Measurements from ENCODE around the gene ARHGEF39.
"Not testable (repeated sequence)": the region's sequence is repeated elsewhere in the genome, so short reads cannot be mapped to it uniquely, and the experiment has no call there.

ARHGEF39 gene

DNA sequence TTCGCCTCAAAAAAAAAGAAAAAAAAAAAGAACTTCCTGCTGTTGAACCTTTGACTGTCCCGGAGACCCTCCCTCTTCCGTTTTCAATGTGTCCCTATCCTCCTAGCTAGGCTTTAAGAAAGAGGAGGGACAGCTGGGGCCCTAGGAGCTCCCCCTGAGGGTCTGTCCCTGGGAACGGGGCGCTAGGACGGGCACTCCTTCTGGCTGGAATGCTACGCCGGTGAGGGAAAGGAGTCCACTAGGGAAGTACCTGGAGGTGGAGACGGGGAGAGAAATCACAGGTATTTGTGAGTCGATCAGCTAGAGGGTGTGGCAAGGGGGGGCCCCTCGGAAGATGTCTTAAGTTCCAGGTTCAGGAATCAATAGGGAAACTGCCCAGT, 18.9 kb downstream of the ARHGEF39 start:
- H3K4me3 ChIP-seq (replicated peaks; ENCODE audit: low read depth, low read length): peak overlapping the region; percentile 54
- DNase-seq (ENCODE audit: extremely low read depth, low read depth): no peak
- TF ChIP-seq, protein P1, sequence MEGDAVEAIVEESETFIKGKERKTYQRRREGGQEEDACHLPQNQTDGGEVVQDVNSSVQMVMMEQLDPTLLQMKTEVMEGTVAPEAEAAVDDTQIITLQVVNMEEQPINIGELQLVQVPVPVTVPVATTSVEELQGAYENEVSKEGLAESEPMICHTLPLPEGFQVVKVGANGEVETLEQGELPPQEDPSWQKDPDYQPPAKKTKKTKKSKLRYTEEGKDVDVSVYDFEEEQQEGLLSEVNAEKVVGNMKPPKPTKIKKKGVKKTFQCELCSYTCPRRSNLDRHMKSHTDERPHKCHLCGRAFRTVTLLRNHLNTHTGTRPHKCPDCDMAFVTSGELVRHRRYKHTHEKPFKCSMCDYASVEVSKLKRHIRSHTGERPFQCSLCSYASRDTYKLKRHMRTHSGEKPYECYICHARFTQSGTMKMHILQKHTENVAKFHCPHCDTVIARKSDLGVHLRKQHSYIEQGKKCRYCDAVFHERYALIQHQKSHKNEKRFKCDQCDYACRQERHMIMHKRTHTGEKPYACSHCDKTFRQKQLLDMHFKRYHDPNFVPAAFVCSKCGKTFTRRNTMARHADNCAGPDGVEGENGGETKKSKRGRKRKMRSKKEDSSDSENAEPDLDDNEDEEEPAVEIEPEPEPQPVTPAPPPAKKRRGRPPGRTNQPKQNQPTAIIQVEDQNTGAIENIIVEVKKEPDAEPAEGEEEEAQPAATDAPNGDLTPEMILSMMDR (IDR thresholded peaks at IDR 0.05; ENCODE audit: low read depth, low read length, missing control alignments): no peak

DNA sequence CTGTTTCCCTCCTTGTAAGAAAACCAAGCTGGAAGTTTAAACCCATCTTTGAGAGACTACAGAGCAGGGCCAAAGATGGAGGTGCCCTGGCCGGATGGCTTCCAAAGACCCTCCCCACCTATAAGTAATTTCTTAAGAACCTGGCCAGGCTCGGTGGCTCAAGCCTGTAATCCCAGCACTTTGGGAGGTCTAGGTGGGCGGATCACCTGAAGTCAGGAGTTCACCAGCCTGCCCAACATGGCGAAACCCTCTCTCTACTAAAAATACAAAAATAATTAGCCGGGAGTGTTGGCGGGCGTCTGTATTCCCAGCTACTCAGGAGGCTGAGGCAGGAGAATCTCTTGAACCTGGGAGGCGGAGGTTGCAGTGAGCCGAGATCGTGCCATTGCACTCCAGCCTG, 19.3 kb downstream of the ARHGEF39 start:
- peak overlapping the region; percentile 54 for H3K4me3 ChIP-seq (replicated peaks; ENCODE audit: low read depth, low read length)
- not testable (repeated sequence) for DNase-seq (ENCODE audit: extremely low read depth, low read depth)

DNA sequence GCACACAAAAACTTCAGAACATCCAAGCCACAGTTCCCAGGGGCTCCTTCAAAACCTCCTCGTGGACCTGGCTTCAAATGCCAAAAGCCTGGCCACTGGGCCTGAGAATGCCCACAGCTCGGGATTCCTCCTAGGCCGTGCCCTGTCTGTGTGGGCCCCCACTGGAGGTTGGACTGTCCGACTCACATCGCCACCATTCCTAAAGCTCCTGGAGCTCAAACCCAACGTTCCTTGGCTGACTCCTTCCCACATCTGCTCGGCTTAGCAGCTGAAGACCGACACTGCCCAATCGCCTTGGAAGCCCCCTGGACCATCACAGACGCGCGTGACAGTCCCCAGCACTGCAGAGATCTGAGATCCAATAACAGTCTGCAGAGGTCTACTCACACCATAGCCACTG, 21.9 kb downstream of the ARHGEF39 start:
- DNase-seq (ENCODE audit: extremely low read depth, low read depth): no peak
- TF ChIP-seq, protein P1 (IDR thresholded peaks at IDR 0.05; ENCODE audit: low read depth, low read length, missing control alignments): no peak
- H3K4me3 ChIP-seq (replicated peaks; ENCODE audit: low read depth, low read length): no peak overlapping the region

DNA sequence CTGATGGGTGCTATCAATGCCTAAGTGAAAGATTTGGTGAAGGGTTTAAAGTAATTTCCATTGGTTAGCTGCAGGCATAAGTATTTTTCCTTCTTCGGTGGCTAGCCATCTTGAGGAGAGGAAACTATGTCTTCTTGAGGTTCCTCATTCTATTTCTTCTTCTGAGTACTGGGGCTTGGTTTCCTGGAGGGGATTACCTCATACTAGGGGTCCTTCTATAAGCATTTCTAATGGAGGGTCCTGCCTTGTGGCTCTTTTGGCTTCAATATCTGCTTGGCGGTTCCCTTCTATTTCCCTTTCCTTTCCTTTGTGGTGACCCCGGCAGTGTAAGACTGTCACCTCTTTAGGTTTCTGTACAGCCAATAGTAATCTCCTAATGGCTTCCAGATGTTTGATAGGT, 23.5 kb downstream of the ARHGEF39 start:
- DNase-seq (ENCODE audit: extremely low read depth, low read depth); H3K4me3 ChIP-seq (replicated peaks; ENCODE audit: low read depth, low read length): not testable (repeated sequence)

DNA sequence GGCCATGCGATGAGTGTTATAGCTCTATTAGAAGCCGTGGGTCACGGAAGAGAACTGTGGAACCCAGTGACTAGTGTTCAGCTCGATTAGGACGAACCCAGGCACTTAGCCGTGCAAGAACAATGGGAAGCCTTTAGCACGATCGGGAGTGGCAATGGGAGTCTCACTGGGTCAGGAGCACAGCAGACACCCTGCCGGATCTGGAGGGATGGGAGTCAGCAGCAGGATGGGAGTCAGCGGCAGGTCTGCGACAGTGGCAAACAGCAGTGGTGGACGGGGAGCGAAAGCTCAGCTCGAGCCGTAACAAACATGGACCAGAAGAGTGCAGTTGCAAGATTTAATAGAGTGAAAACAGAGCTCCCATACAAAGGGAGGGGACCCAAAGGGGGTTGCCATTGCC, 24.6 kb downstream of the ARHGEF39 start:
- DNase-seq (ENCODE audit: extremely low read depth, low read depth); H3K4me3 ChIP-seq (replicated peaks; ENCODE audit: low read depth, low read length): not testable (repeated sequence)

DNA sequence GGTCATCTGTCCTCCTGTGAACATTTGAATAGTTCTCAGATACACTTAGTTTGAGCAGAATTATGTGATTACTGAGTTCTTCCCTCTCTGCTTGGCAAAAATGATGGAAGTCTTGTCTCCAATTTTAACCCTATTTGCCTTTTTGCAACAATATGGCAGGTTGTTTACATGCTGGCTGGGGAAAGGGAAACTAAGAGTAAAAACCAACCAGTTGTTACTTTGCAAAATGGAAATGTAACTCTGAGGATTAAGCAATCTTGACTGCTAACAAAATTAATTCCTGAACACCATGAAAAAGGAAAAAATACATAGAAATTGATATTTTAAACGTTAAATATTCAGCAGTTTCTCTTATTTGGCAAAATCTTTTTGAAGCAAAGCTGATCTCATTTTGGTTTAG, 25.4 kb downstream of the ARHGEF39 start:
- DNase-seq (ENCODE audit: extremely low read depth, low read depth): no peak
- H3K4me3 ChIP-seq (replicated peaks; ENCODE audit: low read depth, low read length): no peak overlapping the region
- TF ChIP-seq, protein P1 (IDR thresholded peaks at IDR 0.05; ENCODE audit: low read depth, low read length, missing control alignments): no peak

DNA sequence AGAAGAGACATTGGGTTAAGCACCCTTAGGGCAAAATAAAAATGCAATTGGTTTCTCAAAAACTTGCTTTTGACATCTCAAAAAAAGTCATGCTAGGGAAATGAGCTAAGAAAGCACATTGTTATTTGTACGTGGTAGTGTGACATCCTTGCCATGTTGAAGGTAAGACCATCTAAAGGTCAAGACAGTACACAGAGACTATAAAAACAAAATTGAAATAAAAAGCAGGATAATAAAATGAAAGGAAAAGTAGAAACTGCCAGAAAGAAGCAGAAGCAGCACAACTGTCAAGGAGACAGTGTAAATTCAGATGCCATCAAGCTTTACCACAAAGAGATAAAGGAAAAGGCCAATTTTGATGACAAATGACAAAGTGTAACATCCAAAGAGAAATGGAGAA, 25.8 kb downstream of the ARHGEF39 start:
- DNase-seq (ENCODE audit: extremely low read depth, low read depth); H3K4me3 ChIP-seq (replicated peaks; ENCODE audit: low read depth, low read length): not testable (repeated sequence)

DNA sequence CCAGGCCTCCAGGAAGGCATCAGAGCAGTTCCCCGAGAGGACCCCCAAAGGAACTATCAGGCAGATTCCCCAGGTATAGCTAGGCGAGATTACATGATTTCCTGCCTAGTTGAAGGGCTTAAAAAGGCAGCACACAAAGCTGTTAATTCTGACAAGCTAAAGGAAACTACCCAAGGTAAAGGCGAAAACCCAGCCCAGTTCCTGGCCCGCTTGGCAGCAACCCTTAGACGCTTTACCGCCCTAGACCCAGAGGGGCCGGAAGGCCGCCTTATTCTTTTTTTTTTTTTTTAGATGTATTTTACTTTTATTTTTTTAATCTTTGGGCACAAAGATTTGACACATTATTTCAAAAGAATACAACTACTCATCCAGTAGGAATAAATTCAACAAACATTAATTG, 26.2 kb downstream of the ARHGEF39 start:
- not testable (repeated sequence) for DNase-seq (ENCODE audit: extremely low read depth, low read depth); H3K4me3 ChIP-seq (replicated peaks; ENCODE audit: low read depth, low read length)

DNA sequence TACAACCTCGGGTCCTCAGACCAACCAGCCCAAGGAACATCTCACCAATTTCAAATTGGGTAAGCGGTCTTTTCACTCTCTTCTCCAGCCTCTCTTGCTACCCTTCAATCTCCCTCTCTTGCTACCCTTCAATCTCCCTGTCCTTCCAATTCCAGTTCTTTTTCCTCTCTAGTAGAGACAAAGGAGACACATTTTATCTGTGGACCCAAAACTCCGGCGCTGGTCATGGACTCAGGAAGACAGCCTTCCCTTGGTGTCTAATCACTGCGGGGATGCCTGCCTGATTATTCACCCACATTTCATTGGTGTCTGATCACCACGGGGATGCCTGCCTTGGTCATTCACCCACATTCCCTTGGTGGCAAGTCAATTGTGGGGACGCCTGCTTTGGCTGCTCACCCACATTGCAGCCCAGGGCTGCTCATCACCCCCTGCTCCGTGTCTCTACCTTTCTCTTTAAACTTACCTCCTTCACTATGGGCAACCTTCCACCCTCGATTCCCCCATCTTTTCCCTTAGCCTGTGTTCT, 27.5 kb downstream of the ARHGEF39 start:
- not testable (repeated sequence) for DNase-seq (ENCODE audit: extremely low read depth, low read depth); H3K4me3 ChIP-seq (replicated peaks; ENCODE audit: low read depth, low read length)

DNA sequence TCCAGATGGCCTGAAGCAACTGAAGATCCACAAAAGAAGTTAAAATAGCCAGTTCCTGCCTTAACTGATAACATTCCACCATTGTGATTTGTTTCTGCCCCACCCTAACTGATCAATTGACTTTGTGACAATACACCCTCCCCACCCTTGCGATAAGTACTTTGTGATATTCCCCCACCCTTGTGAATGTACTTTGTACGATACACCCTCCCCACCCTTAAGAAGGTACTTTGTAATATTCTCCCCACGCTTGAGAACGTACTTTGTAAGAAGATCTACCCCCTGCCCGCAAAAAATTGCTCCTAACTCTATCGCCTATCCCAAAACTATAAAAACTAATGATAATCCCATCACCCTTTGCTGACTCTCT, 28.1 kb downstream of the ARHGEF39 start:
- H3K4me3 ChIP-seq (replicated peaks; ENCODE audit: low read depth, low read length); DNase-seq (ENCODE audit: extremely low read depth, low read depth): not testable (repeated sequence)

DNA sequence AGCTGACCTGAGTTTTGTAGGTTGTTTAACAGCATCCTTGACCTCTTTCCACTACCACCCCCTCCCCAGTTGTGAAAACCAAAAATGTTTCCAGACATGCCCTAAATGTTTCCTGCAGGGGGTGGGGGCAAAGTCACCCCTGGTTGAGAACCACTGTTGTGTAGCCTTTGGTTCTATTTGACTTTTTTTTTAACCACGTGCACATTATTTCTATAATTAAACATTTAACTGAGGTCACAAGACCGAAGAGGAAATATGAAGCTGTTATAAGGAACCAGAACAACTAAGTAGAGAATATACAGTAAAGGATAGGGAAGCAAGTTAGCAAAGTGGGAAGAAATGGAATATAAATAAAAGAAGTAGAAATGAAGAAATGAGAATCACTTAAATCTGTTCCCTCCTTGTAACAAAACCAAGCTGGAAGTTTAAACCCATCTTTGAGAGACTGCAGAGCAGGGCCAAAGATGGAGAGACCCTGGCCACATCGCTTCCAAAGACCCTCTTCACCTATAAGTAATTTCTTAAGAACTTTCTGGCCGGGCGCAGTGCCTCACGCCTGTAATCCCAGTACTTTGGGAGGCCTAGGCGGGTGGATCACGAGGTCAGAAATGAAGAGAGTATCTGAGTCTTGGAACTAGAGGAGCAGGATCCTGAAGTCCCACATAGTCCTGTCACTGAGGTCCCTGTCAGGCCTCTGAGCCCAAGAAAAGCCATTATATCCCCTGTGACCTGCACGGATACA, 28.7 kb downstream of the ARHGEF39 start:
- TF ChIP-seq, protein P1 (IDR thresholded peaks at IDR 0.05; ENCODE audit: low read depth, low read length, missing control alignments): no peak
- H3K4me3 ChIP-seq (replicated peaks; ENCODE audit: low read depth, low read length): no peak overlapping the region
- DNase-seq (ENCODE audit: extremely low read depth, low read depth): no peak
